Measurements from ENCODE around the gene PRRC2C. TPM values are rescaled to one million over a fixed set of nuclear protein-coding genes. Genes with fewer than 3 reads are reported as not detected.

PRRC2C gene
- total RNA-seq, 1 donor from 2014 or later: 201 TPM

DNA sequence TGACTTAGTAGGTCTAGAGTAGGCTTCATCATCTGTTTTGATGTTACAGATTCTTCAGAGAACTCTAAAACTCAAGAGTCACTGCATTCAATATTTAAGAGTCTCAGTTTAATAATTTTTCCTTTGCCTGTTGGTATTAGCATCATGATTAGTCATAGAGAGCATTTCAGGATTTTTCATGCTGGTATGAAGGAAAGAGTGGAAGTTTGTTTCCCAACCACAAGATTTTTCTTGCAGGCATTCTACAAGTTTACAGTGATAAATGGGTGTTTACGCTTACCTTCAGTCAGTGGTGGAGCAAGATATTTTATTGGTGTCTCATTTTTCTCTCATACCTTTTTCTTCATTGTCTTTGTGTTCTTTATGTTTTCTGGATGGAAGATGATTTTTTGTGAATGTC is 78.3 kb downstream of the PRRC2C start:
- Mint-ChIP-seq H3K27ac (ENCODE audit: unreplicated experiment) (no peak overlapping the region), H3K4me3 (ENCODE audit: unreplicated experiment) (no peak overlapping the region)
- no peak for DNase-seq

DNA sequence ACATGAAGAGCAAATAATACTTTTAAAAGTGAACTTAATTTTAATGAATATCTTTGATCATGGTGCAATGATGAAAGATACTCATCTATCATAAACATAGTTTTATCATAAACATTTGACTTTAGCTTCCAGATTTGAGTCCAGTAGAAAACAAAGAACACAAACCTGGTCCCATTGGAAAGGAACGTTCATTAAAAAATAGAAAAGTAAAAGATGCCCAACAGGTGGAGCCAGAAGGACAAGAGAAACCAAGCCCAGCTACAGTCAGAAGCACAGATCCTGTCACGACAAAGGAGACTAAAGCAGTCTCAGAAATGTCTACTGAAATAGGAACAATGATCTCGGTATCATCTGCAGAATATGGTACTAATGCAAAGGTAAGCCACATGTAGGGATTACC is 81.1 kb downstream of the PRRC2C start:
- no peaks in the 10 kb centered on the region for H3K4me1 Mint-ChIP-seq (ENCODE audit: low read depth, unreplicated experiment)
- H3K27me3 Mint-ChIP-seq (ENCODE audit: unreplicated experiment): no peaks in the 10 kb centered on the region
- no peaks in the 10 kb centered on the region for H3K36me3 Mint-ChIP-seq (ENCODE audit: unreplicated experiment)
- no peaks in the 10 kb centered on the region for H3K9me3 Mint-ChIP-seq (ENCODE audit: unreplicated experiment)
- no peak overlapping the region for H3K4me3 Mint-ChIP-seq (ENCODE audit: unreplicated experiment)
- TF ChIP-seq, protein P1, sequence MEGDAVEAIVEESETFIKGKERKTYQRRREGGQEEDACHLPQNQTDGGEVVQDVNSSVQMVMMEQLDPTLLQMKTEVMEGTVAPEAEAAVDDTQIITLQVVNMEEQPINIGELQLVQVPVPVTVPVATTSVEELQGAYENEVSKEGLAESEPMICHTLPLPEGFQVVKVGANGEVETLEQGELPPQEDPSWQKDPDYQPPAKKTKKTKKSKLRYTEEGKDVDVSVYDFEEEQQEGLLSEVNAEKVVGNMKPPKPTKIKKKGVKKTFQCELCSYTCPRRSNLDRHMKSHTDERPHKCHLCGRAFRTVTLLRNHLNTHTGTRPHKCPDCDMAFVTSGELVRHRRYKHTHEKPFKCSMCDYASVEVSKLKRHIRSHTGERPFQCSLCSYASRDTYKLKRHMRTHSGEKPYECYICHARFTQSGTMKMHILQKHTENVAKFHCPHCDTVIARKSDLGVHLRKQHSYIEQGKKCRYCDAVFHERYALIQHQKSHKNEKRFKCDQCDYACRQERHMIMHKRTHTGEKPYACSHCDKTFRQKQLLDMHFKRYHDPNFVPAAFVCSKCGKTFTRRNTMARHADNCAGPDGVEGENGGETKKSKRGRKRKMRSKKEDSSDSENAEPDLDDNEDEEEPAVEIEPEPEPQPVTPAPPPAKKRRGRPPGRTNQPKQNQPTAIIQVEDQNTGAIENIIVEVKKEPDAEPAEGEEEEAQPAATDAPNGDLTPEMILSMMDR (IDR thresholded peaks at IDR 0.05; ENCODE audit: partially characterized antibody, unreplicated experiment): no peak
- no peak for DNase-seq
- no peak overlapping the region for H3K27ac Mint-ChIP-seq (ENCODE audit: unreplicated experiment)

More for the DNA sequence above, 78.3 kb downstream of the PRRC2C start:
- Mint-ChIP-seq H3K36me3 (ENCODE audit: unreplicated experiment) (peaks cover 10% of the 10 kb centered on the region), H3K4me1 (ENCODE audit: low read depth, unreplicated experiment) (no peaks in the 10 kb centered on the region), H3K27me3 (ENCODE audit: unreplicated experiment) (no peaks in the 10 kb centered on the region), H3K9me3 (ENCODE audit: unreplicated experiment) (no peaks in the 10 kb centered on the region)
- TF ChIP-seq, protein P1 (IDR thresholded peaks at IDR 0.05; ENCODE audit: partially characterized antibody, unreplicated experiment): no peak

DNA sequence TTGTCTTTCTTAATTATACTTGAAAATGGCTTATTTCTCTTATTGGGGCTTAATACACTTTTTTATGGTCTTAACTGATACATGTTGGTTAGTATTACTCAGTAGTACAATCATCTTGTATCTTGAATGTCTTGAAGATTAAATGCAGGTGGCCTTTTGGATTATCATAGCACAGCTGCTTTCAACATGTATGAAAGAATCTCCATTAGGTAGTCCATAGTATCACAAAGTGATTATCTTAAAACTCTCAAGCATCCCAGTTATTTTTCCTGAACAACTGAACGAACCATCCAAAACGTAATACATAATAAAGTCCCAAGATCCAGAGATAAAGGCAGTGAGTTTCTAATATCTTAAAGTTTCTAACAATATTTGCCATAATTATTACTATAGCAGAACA is 85.0 kb downstream of the PRRC2C start:
- H3K9me3 Mint-ChIP-seq (ENCODE audit: unreplicated experiment): no peaks in the 10 kb centered on the region
- H3K27me3 Mint-ChIP-seq (ENCODE audit: unreplicated experiment): no peaks in the 10 kb centered on the region
- no peak overlapping the region for H3K27ac Mint-ChIP-seq (ENCODE audit: unreplicated experiment)
- H3K36me3 Mint-ChIP-seq (ENCODE audit: unreplicated experiment): no peaks in the 10 kb centered on the region
- no peak overlapping the region for H3K4me3 Mint-ChIP-seq (ENCODE audit: unreplicated experiment)
- DNase-seq: no peak
- no peaks in the 10 kb centered on the region for H3K4me1 Mint-ChIP-seq (ENCODE audit: low read depth, unreplicated experiment)
- TF ChIP-seq, protein P1 (IDR thresholded peaks at IDR 0.05; ENCODE audit: partially characterized antibody, unreplicated experiment): no peak

DNA sequence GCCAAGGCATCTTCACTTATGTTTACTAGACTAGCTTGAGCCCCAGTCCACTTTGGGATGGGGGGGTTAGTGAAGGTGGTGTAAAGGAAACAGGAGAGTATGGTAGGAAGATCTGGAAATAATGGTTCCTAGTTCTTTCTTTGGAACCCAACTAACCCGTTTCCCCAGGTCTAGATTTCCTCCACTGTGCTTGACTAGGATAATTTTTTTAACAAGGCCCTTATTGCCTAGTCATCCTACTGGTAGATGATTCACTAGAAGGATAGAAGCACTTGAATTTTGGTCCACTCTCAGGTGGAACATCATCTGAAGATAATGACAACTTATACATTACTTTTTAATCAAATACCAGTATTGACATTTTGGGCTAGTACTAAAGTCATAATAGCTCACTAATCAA is 90.8 kb downstream of the PRRC2C start:
- H3K27me3 Mint-ChIP-seq (ENCODE audit: unreplicated experiment): no peaks in the 10 kb centered on the region
- H3K27ac Mint-ChIP-seq (ENCODE audit: unreplicated experiment): no peak overlapping the region
- TF ChIP-seq, protein P1 (IDR thresholded peaks at IDR 0.05; ENCODE audit: partially characterized antibody, unreplicated experiment): no peak
- no peak overlapping the region for H3K4me3 Mint-ChIP-seq (ENCODE audit: unreplicated experiment)
- no peaks in the 10 kb centered on the region for H3K36me3 Mint-ChIP-seq (ENCODE audit: unreplicated experiment)
- DNase-seq: no peak
- no peaks in the 10 kb centered on the region for H3K9me3 Mint-ChIP-seq (ENCODE audit: unreplicated experiment)
- H3K4me1 Mint-ChIP-seq (ENCODE audit: low read depth, unreplicated experiment): no peaks in the 10 kb centered on the region

DNA sequence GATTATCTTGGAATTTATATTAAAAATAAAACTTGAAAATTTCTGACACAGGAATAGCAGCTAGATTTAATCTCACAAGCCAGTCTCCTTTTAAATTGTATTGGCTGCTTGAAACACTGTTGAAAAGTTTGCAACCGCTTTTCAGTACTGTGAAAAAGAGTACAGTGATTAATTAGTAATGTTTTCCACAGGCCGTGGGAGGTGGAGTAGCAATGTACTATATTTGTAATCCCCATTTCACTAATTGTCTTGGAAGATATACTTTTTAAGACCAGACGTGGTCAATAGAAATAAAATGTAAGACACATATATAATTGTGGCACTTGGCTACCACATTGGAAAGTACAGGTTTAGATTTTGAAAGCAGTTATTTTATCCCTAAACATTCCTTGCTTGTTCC is 95.9 kb downstream of the PRRC2C start:
- TF ChIP-seq, protein P1 (IDR thresholded peaks at IDR 0.05; ENCODE audit: partially characterized antibody, unreplicated experiment): no peak
- no peaks in the 10 kb centered on the region for H3K27me3 Mint-ChIP-seq (ENCODE audit: unreplicated experiment)
- no peaks in the 10 kb centered on the region for H3K36me3 Mint-ChIP-seq (ENCODE audit: unreplicated experiment)
- no peaks in the 10 kb centered on the region for H3K9me3 Mint-ChIP-seq (ENCODE audit: unreplicated experiment)
- no peak overlapping the region for H3K27ac Mint-ChIP-seq (ENCODE audit: unreplicated experiment)
- no peaks in the 10 kb centered on the region for H3K4me1 Mint-ChIP-seq (ENCODE audit: low read depth, unreplicated experiment)
- no peak overlapping the region for H3K4me3 Mint-ChIP-seq (ENCODE audit: unreplicated experiment)
- DNase-seq: no peak
